WTC11 (cell line): Measurements from ENCODE around the gene MAPK9.

ENCODE experiments used
- CREM ChIP-seq: sonication (generic); formaldehyde crosslinking; IDR thresholded peaks from 2 replicates; pipeline ENCODE4 v1.8.1; 2022; ENCODE audit warnings: mild to moderate bottlenecking, missing genetic modification reagents, moderate library complexity
- CTCF ChIP-seq: fragments of 200-600 bp; IDR thresholded peaks from 2 replicates; pipeline ENCODE4 v1.8.0; 2022; ENCODE audit warnings: antibody characterized with exemption
- E2F1 ChIP-seq: sonication (generic); formaldehyde crosslinking; IDR thresholded peaks from 2 replicates; pipeline ENCODE4 v1.8.0; 2022; ENCODE audit warnings: mild to moderate bottlenecking, missing genetic modification reagents
- NFATC4 ChIP-seq: fragments of 250-450 bp; sonication (Bioruptor Pico); IDR thresholded peaks from 2 replicates; pipeline ENCODE4 v1.9.0; 2021; ENCODE audit warnings: mild to moderate bottlenecking
- SP1 ChIP-seq: sonication (generic); formaldehyde crosslinking; conservative IDR thresholded peaks from 2 replicates; pipeline ENCODE4 v1.8.1; 2022; ENCODE audit warnings: missing genetic modification reagents

GRCh38 chr5:180335614-180336233 lies 43.8 kb upstream of the MAPK9 start:
- TF ChIP-seq CREM (CRISPR knock-in tag) (no peak), E2F1 (no peak), CTCF (no peak), SP1 (no peak), NFATC4 (CRISPR knock-in tag) (no peak)
